Stimulated activated CD8-positive, alpha-beta memory T cell treated with anti-CD3 and anti-CD28 coated beads, Interleukin-15, amount 100 ng/mL, for 1 hour (primary cell): ENCODE data around the gene RTN4IP1.
"Not testable (repeated sequence)": the region's sequence is repeated elsewhere in the genome, so short reads cannot be mapped to it uniquely, and the experiment has no call there.

ENCODE experiments used
- DNase-seq: peaks from one replicate; pipeline ENCODE4 v3.0.0-alpha.2; 2020; ENCODE audit warnings: low read depth

Gene RTN4IP1

DNA sequence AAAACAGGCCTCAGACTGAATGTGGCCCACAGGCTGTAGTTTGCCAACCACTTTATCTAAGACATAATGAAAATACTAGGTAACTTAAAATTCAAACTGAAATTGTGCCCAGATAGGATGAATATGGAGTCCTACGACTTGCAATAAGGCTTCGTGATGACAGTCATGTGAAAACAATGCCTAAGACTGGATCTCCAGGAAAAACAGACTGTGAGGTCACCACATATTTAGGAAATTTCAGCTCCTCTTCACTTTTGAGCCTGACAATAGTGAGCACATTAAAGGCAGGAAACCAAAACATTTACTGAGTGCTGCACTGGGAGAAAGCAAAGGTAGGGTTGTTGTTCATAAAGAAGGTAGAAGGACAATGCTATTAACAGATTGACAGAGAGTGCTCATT lies 50.0 kb downstream of the RTN4IP1 start:
- DNase-seq = no peak

DNA sequence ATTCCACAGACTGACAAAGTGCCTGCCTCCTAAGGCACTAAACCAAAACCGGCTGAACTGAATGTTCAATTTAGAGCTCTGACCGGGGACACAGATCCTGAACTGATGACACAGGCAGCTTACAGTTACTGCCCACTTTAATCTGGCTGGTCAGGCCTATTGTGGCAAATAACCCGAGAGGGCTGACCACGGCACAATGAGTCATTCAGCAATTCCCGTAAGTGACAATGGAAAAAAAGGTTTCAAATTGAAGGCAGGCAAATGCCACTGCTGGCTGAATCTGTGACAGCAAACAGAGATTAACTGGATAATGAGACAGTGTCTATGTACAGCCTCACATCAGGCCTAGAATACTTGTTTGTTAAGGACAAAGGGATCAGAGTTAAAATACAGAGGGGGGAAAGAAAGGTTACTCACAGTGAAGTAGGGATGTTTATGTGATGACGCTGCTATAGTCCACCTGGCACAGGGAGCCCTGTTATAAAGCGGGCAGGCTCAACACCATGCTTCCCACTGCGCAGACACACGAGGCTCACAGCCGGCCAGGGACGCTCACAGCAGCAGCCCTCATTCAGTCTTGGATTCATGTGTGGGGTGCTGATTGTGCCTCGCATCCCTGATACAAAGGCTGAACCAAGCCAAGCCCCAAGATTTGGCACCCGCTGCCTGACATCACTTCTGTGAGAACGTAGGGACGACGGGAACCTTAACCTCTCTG lies 54.4 kb downstream of the RTN4IP1 start:
- DNase-seq = no peak

DNA sequence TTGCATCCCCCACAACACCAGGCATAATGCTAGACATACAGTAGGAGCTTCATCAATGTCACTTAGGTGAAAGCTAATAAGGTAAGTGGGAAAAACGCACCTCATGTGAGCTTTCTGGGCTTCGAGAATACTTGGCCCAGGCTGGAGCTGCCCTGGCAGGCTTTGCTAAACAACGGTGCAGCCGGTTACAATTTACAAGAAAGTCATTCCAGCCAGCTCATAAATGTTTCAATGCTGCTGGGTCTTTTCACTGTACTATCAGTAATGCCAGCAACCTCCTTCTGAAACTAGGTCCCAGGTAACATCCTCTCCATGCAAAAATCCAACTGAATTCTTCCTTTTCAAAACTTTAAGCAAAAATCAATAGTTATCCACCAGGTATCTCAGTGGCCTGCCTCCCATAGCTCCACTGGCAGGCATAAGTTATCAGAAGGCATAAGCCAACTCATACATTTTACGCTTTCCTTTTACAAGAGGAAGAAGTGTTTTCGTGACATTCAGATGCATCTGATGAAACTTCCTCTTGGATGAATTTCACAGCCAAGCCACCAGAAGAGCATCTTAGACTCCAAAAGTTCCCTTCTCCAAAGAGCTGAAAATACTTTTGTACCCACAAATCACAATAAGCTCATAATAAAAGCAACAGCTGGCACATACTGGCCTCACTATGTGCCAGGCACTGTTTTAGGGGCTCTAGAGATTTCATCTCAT lies 56.3 kb downstream of the RTN4IP1 start:
- no peak for DNase-seq

DNA sequence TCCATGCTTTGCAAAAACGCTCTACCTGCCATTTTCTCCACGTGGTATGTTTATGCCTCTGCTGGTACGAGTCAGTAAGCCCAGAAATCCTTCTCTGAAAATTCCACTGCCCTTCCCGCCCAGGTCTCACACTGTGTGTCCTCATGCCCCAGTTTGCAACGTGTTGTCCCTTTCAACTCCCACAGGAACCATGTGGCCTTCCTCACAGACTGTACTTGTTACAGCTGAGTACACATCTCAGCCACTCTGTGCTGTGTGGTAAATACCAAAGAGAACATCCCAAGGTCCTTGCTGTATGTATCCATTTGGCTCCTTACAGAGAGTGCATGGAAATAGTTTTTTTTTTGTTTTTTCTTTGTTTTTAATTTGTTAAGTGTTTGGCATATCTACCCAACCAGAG lies 56.9 kb downstream of the RTN4IP1 start:
- no peak for DNase-seq

DNA sequence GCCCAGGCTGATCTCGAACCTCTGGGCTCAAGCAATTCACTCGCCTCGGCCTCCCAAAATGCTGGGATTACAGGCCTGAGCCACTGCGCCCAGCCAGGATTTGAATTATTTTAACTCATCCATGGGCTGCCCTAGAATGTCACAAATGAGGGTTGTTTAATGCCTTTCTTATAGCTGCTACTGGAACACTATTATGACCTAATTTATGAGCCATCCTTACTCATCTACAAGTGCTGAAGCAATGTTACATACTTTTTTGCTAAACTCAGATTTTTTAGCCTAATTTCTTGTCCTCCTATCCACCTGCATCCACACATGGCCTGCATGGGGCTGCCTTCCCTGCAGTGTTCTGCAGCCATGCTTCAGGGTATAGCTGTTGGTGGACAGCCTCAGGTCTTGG lies 59.9 kb downstream of the RTN4IP1 start:
- no peak for DNase-seq

DNA sequence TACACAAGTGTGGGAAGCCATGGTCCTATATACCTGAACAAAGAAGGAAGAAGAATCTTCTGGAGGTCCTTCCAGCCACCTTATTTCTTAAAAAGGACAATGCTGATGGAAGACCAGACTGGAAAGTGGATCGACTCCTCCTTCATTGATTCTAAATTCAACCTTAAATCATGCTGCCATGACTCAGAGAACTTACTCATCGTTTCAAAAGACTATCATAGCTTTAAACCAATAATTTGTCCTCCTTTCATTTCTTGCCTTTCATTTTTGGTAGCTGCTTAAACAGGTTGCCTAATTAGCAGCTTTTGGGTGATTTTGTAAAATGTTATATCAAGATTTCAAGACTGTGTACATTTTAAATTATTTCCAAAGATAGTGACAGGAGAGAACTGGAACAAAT lies 60.8 kb downstream of the RTN4IP1 start:
- DNase-seq = no peak

DNA sequence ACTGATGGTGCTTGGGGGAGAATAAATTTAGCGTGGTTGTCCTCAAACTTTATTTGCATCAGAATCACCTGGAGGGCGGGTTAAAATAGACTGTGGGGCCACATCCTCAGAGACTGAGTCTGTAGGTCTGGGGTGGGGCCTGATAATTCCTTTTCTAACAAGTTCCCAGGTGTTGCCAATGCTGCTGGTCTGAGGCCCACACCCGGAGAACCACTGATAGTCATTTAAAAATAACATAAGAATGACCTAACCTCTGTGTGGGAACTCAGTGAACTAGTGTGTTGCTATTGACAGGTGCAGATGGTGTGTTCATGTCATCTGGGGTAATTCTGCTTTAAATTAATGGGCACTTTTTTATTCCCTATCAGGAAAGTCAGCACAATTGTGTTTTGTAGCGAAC lies 64.8 kb downstream of the RTN4IP1 start:
- DNase-seq = no peak

DNA sequence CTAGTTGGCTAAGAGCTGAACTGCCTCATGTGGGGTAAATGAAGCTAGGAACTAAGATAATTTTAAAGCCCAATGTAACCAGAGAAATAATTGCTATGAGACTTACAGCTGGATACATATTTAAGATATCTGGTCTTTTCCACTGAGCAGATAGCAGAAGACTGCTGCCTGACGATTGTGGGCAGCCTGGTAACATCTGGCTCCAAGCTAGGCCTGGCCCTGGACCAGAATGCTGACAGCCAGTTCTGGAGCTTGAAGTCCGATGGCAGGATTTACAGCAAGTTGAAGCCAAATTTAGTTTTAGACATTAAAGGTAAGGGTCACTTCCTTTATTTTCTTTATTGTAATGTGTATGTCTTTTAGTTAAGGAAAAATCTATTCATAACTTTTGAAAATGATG lies 65.7 kb downstream of the RTN4IP1 start:
- no peak for DNase-seq

DNA sequence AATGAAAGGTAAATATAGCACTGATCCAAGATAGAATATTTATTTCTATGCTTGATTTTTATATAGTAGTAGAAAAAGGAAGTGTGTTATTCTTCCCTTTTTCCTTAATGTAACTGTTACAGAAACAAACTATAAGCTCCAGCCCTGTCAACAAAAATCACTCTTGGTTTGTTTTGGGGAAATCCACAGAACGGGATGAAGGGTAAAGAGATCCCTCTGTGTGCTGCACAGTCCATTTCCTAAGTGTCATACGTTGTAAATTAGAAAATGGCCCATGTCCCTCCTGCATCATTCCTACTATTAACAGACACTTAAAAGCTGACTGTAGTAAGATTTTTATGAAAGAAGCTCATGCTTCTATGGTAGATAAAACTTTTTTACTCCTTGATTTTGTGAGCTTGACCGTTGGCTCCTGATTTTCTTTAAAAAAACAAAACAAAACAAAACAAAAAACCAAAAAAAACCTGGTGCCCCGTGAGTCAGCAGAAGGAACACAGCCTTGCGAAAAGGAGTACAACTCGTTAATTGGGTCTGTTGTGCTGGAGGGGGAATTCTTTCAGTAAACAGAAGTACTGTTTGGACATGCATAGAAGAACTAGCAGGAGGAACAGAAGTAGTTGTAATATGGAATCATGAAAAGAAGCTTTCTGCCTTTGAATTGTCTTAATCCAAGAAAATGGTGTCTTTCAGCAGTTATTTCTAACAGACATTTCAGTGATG lies 67.5 kb downstream of the RTN4IP1 start:
- DNase-seq = no peak

DNA sequence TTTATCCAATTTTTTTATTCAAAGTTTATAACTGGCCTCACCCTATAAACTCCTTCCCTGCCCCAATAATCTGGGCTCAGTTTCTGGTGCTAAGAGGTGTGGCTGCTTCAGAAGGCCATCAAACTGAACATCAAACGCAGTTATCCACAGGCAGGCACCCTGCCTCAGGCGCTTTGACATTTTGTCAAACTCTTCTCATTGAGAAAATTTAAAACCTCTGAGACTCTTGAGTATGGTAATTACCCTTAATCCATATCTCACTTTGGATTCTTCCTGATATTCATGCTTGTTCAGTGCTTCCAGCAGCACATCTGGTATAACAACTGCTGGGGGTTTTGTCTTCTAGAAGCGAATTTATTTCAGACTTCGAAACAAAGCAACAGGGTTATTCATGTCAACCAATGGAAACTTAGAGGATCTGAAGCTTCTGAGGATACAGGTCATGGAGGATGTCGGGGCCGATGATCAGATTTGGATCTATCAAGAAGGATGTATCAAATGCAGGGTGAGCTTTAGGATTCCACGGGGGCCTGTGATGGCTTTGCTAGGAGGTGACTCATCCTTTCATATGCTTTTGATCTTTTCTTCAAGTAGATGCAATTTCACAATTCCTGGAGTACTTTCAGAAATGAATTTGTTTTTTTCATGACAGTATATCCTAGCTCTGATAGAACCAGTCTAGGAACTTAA lies 68.2 kb downstream of the RTN4IP1 start:
- DNase-seq = no peak

DNA sequence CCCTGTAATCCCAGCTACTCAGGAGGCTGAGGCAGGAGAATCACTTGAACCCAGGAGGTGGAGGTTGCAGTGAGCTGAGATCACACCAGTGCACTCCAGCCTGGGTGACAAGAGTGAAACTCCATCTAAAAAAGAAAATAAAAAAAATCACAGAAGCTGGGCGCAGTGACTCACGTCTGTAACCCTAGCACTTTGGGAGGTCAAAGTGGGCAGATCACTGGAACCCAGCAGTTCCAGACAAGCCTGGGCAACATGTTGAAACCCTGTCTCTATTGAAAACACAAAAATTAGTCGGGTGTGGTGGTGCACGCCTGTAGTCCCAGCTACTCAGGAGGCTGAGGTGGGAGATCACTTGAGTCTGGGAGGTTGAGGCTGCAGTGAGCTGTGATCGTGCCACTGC lies 69.6 kb downstream of the RTN4IP1 start:
- not testable (repeated sequence) for DNase-seq

DNA sequence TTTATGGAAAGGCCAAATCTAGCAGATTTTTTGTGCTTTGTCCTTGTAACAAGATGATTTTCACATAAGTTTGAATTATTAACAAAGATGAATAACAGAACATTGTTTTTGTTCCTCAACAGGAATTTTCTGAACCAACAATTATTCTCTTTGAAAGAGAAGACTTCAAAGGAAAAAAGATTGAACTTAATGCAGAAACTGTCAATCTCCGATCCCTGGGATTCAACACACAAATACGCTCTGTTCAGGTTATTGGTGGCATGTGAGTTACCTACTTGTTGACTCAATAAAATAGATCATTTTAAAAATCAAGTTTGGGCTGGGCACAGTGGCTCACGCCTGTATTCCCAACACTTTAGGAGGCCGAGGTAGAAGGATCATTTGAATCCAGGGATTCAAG lies 70.9 kb downstream of the RTN4IP1 start:
- no peak for DNase-seq

DNA sequence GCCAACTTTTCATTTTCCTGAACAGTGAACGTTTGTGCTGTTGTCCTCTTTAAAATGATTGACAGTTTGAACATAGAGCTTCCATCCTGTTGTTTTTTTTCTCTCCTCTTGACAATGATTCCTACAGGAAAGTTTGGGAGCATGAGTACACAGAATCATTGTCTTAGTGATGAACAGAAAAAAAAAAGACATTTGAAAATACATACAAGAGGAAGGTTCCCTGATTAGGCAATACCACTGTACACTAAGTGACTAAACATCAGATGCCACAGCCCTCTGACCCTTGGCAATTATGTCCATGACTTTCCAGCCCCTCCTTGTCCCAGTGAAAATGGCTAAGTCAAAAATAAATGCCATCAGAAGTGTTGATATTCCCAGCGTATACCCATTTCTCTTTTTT lies 71.5 kb downstream of the RTN4IP1 start:
- DNase-seq = no peak

DNA sequence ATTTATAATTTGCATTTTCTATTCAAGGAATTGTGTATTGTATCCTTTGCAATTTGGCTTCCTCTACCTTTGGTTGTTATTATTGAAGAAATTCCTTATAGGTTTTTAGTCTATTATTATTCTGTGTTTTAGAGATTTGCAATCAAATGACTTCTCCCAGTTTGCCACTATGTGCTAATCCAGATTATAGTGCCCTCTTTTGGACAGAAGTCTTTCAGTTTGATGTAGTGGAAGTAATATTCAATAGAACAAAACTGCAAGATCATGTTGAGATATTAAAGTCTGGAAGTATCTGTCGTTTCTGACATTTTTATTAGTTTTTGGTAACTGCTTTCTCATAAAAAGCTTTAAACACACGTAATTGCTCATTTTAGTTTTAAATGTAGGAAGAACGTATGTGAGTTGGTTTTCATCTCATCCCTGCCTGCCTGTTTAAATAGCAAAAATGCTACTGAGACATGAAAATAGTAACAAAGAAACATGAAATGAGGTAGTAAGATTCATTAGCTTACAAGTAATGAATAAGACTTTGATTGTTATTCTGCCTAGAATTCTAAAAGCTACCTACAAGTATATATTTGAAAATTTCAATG lies 72.8 kb downstream of the RTN4IP1 start:
- no peak for DNase-seq

DNA sequence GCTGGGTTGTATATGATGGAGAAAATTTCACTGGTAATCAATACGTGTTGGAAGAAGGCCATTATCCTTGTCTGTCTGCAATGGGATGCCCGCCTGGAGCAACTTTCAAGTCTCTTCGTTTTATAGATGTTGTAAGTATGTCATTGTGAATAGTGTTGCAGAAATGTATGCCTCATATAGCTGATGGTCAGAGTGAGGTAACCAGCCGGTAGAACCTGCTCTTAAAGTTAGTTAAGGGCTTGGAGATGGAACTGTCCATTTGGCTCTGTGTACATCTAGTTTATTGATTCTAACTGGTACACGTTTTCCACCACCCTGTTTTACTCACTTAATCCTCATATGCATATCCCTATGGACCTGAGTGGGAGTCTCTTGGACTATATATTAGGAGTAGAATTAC lies 73.5 kb downstream of the RTN4IP1 start:
- DNase-seq = no peak

DNA sequence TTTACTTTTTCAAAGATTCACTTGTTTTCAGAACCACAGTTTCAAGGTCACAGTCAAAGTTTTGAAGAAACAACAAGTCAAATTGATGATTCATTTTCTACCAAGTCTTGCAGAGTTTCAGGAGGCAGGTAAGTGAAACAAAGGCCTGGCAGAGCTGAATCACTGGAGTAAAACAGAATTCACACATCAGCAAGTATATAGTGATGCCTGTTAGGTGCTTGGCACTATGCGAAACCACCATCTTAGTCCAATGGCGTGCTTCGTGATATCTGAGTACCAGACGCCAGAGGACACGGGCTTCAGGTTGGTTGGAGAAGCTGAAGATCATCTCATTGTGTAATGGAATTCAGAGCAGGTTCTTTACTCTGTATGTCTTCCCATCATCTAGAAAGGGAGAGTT lies 75.9 kb downstream of the RTN4IP1 start:
- no peak for DNase-seq

DNA sequence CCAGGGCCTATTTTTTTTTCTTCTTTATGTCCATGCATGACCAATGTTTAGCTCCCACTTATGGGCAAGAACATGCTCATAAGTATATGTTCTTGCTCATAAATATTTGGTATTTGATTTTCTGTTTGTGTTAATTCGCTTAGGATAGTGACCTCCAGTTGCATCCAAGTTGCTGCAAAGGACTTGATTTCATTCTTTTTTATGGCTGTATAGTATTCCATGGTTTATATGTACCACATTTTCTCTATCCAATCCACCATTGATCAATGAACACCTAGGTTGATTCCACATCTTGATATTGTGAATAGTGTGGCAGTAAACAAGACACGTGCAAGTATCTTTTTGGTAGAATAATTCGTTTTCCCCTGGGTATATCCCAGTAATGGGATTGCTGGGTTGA lies 78.1 kb downstream of the RTN4IP1 start:
- no peak for DNase-seq

DNA sequence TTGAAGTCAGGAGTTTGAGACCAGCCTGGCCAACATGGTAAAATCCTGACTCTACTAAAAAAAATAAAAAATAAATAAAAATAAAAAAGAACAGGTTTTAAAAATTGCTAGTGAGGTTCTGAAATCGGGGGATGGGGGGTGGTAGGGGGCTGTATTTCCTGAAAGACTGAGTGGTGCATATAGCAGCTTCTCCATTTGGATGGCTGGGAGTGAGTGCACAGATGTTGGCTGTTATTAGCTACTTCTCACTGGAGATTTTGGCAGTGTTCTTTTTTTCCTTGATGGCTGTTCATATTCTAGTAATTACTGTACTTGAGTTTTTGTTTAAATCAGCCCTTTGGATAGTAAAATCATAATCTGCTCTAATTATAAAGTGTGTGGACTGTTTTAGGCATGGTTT lies 79.8 kb downstream of the RTN4IP1 start:
- no peak for DNase-seq

DNA sequence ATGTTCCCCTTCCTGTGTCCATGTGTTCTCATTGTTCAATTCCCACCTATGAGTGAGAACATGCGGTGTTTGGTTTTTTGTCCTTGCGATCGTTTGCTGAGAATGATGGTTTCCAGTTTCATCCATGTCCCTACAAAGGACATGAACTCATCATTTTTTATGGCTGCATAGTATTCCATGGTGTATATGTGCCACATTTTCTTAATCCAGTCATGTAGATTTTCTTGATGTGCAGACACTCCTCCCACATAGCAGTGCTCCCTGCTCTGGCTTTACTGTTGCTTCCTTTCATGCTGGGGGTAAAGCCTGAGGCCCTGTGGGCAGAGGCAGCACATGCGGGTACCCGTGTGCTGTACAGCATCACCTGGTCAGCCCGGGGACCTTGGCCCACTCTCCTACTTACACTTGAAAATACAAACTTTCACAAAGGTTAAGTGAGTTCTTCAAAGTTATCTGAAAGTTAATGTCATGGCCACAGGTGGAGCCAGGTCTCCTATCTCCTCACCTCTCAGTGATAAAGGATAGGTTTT lies 80.3 kb downstream of the RTN4IP1 start:
- not testable (repeated sequence) for DNase-seq

DNA sequence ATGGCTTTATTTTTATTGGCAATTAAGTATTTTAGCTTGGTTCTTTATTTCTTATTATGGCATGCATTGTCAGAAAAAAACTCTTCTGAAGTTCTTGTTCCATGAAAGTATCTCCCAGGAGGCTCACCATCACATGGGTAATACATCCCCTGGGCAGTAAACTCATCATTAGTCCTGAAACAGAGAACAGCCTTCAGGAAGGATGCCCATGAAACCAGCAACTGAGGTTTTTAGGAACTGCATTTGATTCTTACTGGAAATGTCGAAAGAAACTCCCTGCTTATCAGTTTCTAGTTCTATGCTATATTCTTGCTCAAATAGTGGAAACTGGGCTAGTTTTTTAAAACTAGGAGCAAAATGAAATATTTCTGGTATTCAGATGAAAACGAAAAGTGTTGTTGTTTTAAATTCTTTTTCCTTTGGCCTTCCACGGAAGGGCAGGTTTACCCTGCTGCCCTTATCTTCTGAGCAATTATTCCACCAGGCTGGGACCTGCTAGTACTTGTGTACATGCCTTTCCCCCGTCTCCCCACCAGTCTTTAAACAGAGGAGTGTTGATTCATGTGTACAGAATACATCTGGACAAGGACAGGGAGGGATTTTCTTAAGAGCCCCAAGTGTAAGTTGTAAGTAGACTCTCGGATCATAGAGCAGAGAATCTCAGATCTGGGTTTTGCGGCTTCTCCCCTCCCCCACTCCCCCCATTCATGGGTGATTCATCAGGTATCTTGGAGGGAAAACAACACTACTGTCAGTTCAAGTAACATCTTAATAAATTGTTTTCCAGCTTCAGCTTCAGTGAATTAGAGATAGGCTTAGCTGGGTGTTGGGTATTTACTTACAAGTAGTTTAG lies 81.5 kb downstream of the RTN4IP1 start:
- peak; percentile 14 for DNase-seq
